IPS-18a (cell line): ENCODE results near the gene GTPBP10.

ENCODE experiments used
- H3K27ac ChIP-seq: one replicate; pipeline ENCODE4 v1.5.1; 2013; ENCODE audit warnings: low read length
- H3K27me3 ChIP-seq: one replicate; pipeline ENCODE4 v1.6.1; 2013; ENCODE audit warnings: mild to moderate bottlenecking, low read length; ENCODE audit not compliant: control insufficient read depth, insufficient read depth
- H3K36me3 ChIP-seq: one replicate; pipeline ENCODE4 v1.6.1; 2013; ENCODE audit warnings: low read depth, low read length; ENCODE audit not compliant: control insufficient read depth
- H3K4me1 ChIP-seq: one replicate; pipeline ENCODE4 v1.6.1; 2013; ENCODE audit warnings: low read depth, low read length; ENCODE audit not compliant: control insufficient read depth
- H3K4me3 ChIP-seq: one replicate; pipeline ENCODE4 v1.5.1; 2013; ENCODE audit warnings: low read length
- H3K9ac ChIP-seq: one replicate; pipeline ENCODE4 v1.6.1; 2013; ENCODE audit warnings: mild to moderate bottlenecking, low read length, moderate library complexity
- H3K9me3 ChIP-seq: one replicate; pipeline ENCODE4 v1.6.1; 2013; ENCODE audit warnings: low read depth, low read length; ENCODE audit not compliant: control insufficient read depth

GTPBP10 gene

DNA sequence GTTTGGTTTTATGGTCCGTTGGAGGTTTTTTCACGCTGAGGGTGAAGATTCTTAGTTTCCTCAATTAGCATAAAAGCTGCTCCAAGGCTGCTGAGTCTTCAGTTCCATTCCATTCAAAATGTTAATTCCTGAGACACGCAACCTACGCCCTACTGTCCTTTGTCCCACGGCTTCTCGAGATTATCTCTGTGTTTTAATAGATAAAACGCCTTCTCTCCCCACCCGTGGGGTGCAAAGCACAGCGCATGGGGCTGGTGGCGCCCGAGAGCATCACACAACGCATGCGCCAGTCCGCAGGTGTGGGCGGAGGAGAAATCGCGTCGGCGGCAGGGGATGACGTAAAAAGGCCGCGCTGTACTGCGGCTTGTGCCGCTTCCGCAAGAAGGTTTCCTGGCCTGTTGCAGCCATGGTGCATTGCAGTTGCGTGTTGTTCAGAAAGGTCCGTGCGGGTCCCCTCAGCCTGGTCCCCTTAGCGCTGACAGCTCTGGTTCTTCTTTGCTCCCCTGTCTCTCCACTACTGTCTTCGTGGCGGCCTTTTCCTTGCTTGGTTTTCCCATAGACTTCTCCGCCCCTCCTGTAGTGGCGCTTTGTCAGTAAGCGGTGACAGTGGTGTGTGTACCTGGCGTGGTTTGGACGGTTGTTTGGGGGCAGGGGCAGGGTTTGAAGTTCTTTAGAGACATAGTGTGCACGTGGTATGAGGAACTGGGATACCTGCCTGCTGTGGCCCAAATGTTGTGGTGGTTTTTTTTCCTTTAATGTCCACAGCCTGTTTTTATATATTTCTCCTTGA, at the start of gene GTPBP10:
Gene GTPBP10 (plus strand): TSS at position 381 of the 790 bp plus-strand sequence. CDS start 26 bp downstream, at position 407.
- no peaks in the 10 kb centered on the region for H3K9me3 ChIP-seq
- peak within 1 kb of the TSS; percentile 100 for H3K4me3 ChIP-seq
- H3K36me3 ChIP-seq: no peaks in the 10 kb centered on the region
- no peaks in the 10 kb centered on the region for H3K27me3 ChIP-seq
- H3K9ac ChIP-seq: peak within 1 kb of the TSS; percentile 97
- peak within 1 kb of the TSS; percentile 94 for H3K27ac ChIP-seq
- H3K4me1 ChIP-seq: peaks cover 7% of the 10 kb centered on the region

DNA sequence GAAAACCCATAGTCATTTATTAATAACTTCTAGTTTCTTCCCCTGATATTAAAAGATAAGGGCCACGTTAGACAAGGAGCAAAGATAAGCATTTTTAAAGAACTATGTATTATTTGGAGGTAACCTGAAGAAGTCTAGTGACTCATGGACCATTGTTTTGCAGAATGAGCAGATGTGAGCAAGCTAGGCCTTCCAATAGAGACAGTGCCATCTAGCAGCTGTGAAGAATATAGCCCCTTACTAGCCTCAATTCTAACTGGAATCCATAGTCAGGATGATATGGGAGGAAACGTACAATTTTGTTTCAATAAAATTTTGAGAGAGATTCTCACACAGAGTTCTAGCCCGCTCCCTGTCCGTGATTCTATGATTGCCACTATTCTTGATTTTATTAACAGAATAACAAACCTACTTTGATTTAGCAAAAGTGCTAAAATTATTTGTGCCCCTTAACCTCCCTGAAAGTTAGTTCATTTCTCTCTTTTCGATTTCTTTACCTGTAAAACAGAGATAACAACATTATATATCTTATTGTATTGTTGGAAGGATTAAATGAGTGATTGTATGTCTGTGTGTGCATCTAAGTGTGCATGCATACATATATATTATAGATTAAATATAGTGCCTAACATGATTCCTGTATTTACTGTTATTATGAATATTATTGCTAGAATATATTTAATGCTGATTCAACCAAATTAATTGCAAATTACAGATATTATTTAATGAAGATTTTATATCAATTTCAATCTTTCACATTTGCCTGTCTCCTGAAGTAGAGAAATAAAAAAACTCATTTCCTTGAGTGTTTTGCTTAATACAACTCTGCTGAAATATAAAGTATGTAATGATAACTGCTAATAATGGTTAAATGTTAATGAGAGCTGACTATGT, 48.1 kb upstream of the GTPBP10 start:
- peaks cover 3% of the 10 kb centered on the region for H3K9me3 ChIP-seq
- H3K4me1 ChIP-seq: no peaks in the 10 kb centered on the region
- H3K36me3 ChIP-seq: no peaks in the 10 kb centered on the region

GRCh38 chr7:90303241-90303640, 43.3 kb upstream of the GTPBP10 start:
- no peaks in the 10 kb centered on the region for H3K36me3 ChIP-seq
- H3K4me1 ChIP-seq: no peaks in the 10 kb centered on the region
- H3K9me3 ChIP-seq: no peaks in the 10 kb centered on the region
- H3K27ac ChIP-seq: no peak overlapping the region
- no peak overlapping the region for H3K4me3 ChIP-seq
- no peak overlapping the region for H3K9ac ChIP-seq
- no peaks in the 10 kb centered on the region for H3K27me3 ChIP-seq

More for the DNA sequence above, 48.1 kb upstream of the GTPBP10 start:
- Histone ChIP-seq H3K9ac (no peak overlapping the region), H3K4me3 (no peak overlapping the region), H3K27ac (no peak overlapping the region), H3K27me3 (no peaks in the 10 kb centered on the region)

DNA sequence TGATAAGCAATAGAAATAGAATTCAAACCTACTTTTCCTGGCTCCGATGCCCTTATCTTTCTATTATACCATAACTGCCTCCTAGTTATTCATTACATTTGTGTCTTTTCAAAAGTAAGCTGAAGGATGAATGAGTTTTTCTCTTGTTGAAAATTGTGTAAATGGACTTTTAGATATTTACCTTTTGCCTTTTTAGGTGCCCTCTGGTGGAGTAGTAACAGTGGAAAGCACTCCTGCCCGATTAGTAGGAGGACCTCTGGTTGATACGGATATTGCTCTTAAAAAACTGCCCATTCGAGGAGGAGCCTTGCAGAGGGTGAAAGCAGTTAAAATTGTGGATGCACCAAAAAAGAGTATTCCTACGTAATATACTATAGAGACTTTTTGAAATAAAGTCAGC, 36.6 kb upstream of the GTPBP10 start:
- Histone ChIP-seq H3K36me3 (no peaks in the 10 kb centered on the region), H3K27me3 (no peaks in the 10 kb centered on the region), H3K9ac (no peak overlapping the region), H3K9me3 (no peaks in the 10 kb centered on the region), H3K4me3 (no peak overlapping the region), H3K4me1 (no peaks in the 10 kb centered on the region), H3K27ac (no peak overlapping the region)

GRCh38 chr7:90311175-90311574, 35.3 kb upstream of the GTPBP10 start:
- Histone ChIP-seq H3K27me3 (no peaks in the 10 kb centered on the region), H3K9me3 (no peaks in the 10 kb centered on the region), H3K9ac (no peak overlapping the region), H3K4me1 (no peaks in the 10 kb centered on the region), H3K4me3 (no peak overlapping the region), H3K27ac (no peak overlapping the region), H3K36me3 (no peaks in the 10 kb centered on the region)

DNA sequence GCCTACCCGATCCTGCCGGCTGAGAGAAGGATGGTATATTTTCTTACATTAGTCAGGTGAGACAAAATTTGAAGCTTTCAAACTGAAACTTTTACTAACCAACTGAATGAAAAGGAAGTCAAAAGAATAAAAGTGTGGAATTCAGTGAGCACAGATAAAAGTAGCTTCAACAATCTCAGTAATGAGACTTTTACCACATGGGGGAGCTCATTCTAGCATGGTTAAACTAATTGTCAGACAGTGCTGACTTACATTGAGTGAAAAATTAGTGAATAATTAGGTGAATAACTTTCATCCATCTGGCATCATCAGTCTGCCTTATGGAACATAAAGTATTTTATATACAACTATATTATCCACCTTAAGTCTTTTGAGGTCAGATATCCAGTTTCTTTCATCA, 33.8 kb upstream of the GTPBP10 start:
- Histone ChIP-seq H3K9me3 (no peaks in the 10 kb centered on the region), H3K4me3 (no peak overlapping the region), H3K27me3 (no peaks in the 10 kb centered on the region), H3K27ac (no peak overlapping the region), H3K36me3 (no peaks in the 10 kb centered on the region), H3K4me1 (no peaks in the 10 kb centered on the region), H3K9ac (no peak overlapping the region)

DNA sequence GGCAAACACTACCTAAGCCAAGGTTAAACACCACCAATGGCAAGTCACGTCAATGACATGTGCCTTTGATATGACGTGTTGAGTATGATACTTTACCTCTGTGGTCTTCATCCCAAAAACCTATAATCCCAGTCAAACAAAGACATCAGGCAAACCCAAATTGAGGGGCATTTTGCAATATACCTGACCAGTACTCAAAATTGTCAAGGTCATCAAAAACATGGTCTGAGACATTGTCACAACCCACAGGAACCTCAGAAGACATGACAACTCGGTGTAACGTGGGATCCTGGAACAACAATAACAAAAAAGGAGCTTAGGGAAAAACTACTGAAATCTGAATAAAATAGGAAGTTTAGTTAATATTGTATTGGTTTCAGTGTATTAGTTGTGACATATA, 32.6 kb upstream of the GTPBP10 start:
- H3K9me3 ChIP-seq: no peaks in the 10 kb centered on the region
- no peak overlapping the region for H3K9ac ChIP-seq
- H3K4me3 ChIP-seq: no peak overlapping the region
- H3K27me3 ChIP-seq: peaks cover 5% of the 10 kb centered on the region
- no peaks in the 10 kb centered on the region for H3K4me1 ChIP-seq
- H3K27ac ChIP-seq: no peak overlapping the region
- H3K36me3 ChIP-seq: no peaks in the 10 kb centered on the region

- no peaks in the 10 kb centered on the region for H3K36me3 ChIP-seq
- H3K27ac ChIP-seq: no peak overlapping the region
- H3K9me3 ChIP-seq: no peaks in the 10 kb centered on the region
- H3K4me3 ChIP-seq: no peak overlapping the region
- H3K4me1 ChIP-seq: peaks cover 7% of the 10 kb centered on the region
- peaks cover 55% of the 10 kb centered on the region for H3K27me3 ChIP-seq
- no peak overlapping the region for H3K9ac ChIP-seq
Measured at GRCh38 chr7:90320014-90320413, 26.5 kb upstream of the GTPBP10 start.

DNA sequence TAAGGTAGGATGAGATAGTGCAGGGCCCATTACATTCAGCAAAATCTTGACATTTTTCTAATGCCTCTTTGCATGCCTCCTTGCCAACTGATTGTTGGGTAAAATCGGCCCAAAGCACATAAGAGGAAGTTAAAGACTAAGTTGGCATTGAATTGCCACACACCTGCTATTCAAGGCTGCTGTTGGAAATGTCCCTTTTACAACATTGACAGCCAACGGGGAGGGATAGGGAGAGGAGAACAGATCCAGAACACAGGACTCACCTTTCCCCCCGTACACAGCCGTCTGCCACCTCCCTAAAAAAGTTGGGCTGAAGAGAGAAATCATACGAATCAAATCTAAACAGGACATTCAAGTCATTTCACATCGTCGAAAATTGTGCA, 26.1 kb upstream of the GTPBP10 start:
- H3K27ac ChIP-seq: no peak overlapping the region
- peaks cover 7% of the 10 kb centered on the region for H3K4me1 ChIP-seq
- peaks cover 55% of the 10 kb centered on the region for H3K27me3 ChIP-seq
- no peak overlapping the region for H3K9ac ChIP-seq
- peak overlapping the region; percentile 61 for H3K4me3 ChIP-seq
- H3K36me3 ChIP-seq: no peaks in the 10 kb centered on the region
- no peaks in the 10 kb centered on the region for H3K9me3 ChIP-seq

GRCh38 chr7:90320801-90321494, 25.6 kb upstream of the GTPBP10 start, which contains the start of gene FAM237B:
TSS of gene FAM237B (minus strand) at chr7:90321304. CDS start at chr7:90319748, 1,556 bp downstream.
- peak within 1 kb of the TSS; percentile 61 for H3K4me3 ChIP-seq

GRCh38 chr7:90322837-90323236, 23.7 kb upstream of the GTPBP10 start:
- H3K27me3 ChIP-seq: peaks cover 55% of the 10 kb centered on the region
- H3K9ac ChIP-seq: no peak overlapping the region
- no peak overlapping the region for H3K4me3 ChIP-seq
- no peaks in the 10 kb centered on the region for H3K36me3 ChIP-seq
- H3K27ac ChIP-seq: no peak overlapping the region
- H3K4me1 ChIP-seq: peaks cover 7% of the 10 kb centered on the region
- H3K9me3 ChIP-seq: no peaks in the 10 kb centered on the region

More at GRCh38 chr7:90320801-90321494, 25.6 kb upstream of the GTPBP10 start, which contains the start of gene FAM237B:
- no peak within 1 kb of the TSS for H3K9ac ChIP-seq
- peaks cover 55% of the 10 kb centered on the region for H3K27me3 ChIP-seq
- peaks cover 7% of the 10 kb centered on the region for H3K4me1 ChIP-seq
- no peaks in the 10 kb centered on the region for H3K36me3 ChIP-seq
- H3K27ac ChIP-seq: no peak within 1 kb of the TSS
- no peaks in the 10 kb centered on the region for H3K9me3 ChIP-seq
